Small intestine (tissue), 7 donors: Measurements from ENCODE around the gene CRLF3. TPM values are rescaled to one million over a fixed set of nuclear protein-coding genes. Genes with fewer than 3 reads are reported as not detected.
A peak's percentile ranks its signal among the peaks of the same experiment; 100 is the strongest.

Source experiments
- DNase-seq, 2 donors: peaks; one replicate each; pipeline versions ENCODE4 v3.0.0 to v3.0.0-alpha.2; 2013
- FAIRE-seq: peaks from 2 replicates; lab custom pipeline; 2012; peaks lifted over from hg19 to GRCh38; lab: Jason Lieb, UNC
- H3K27ac ChIP-seq, 3 donors: one replicate each; pipeline ENCODE4 v1.5.1; 2013; ENCODE audit warnings: low read length in 2 of 3, mild to moderate bottlenecking in 2 of 3, control low read depth in 1 of 3, inconsistent platforms in 1 of 3, low read depth in 1 of 3, moderate library complexity in 1 of 3
- H3K27me3 ChIP-seq, 3 donors: one replicate each; pipeline ENCODE4 v1.6.1; 2013; ENCODE audit warnings: low read length in 3 of 3, inconsistent platforms in 1 of 3; ENCODE audit not compliant: control insufficient read depth in 3 of 3, insufficient read depth in 3 of 3
- H3K36me3 ChIP-seq, 3 donors: one replicate each; pipeline ENCODE4 v1.6.1; 2013; ENCODE audit warnings: low read length in 3 of 3, inconsistent platforms in 1 of 3, low read depth in 1 of 3, mild to moderate bottlenecking in 1 of 3, moderate library complexity in 1 of 3; ENCODE audit not compliant: control insufficient read depth in 3 of 3, insufficient read depth in 2 of 3
- H3K4me1 ChIP-seq, 3 donors: one replicate each; pipeline ENCODE4 v1.6.1; 2013; ENCODE audit warnings: low read length in 2 of 3, inconsistent platforms in 1 of 3, low read depth in 1 of 3, mild to moderate bottlenecking in 1 of 3, moderate library complexity in 1 of 3; ENCODE audit not compliant: control insufficient read depth in 3 of 3, insufficient read depth in 2 of 3
- H3K4me3 ChIP-seq, 3 donors: one replicate each; pipeline ENCODE4 v1.5.1; 2013; ENCODE audit warnings: low read length in 3 of 3, control low read depth in 1 of 3, inconsistent platforms in 1 of 3, low read depth in 1 of 3, mild to moderate bottlenecking in 1 of 3, moderate library complexity in 1 of 3
- H3K9me3 ChIP-seq, 2 donors: one replicate each; pipeline ENCODE4 v1.6.1; 2013; ENCODE audit warnings: low read depth in 1 of 2, low read length in 1 of 2; ENCODE audit not compliant: control insufficient read depth in 2 of 2, insufficient read depth in 1 of 2
- WGBS, 3 donors: extraction: QIAGEN DNeasy Blood & Tissue Kit; methylation state at CpG; one replicate each; pipeline ENCODE4 v1.1.7; 2013; 5-methylcytosine and 5-hydroxymethylcytosine counted together
- polyA plus RNA-seq, 4 donors: library from polyadenylated mRNA; stranded (reverse) in 3 of 4; unstranded in 1 of 4; fragments of 200-250 nt in 3 of 4; fragments of 120-200 nt in 1 of 4; gene quantifications; one replicate each; pipeline versions ENCODE4 v1.2.1 to v1.2.3, GENCODE V29; 2013
- donor health status: healthy with polysubstance abuse.
- donor health status: control.
- donor health status: control.
- donor health status: Bipolar disorder and iron deficiency.
- donor health status: healthy.

Gene CRLF3
- polyA plus RNA-seq, 4 donors, result 5.6 to 10.0 (median 5.9) TPM

DNA sequence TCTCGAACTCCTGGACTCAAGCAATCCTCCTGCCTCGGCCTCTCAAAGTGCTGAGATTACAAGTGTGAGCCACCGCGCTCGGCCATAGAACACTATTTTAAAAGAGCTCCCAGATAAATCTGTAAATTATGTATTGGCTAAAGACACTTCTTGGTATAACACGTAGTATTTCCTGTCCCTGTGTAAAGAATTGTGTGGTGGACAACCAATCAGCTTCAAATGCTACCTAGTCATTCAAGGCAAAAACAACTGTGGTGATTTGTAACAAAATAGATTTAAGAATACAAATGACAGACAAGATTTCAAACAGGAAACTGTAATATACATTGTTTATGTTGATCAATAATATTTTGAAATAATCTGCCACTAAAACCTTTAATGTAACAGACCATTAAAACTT, 14.6 kb downstream of the CRLF3 start:
- Histone ChIP-seq H3K36me3 (peaks cover 0 to 11% (median 2%) of the 10 kb centered on the region in 3 donors), H3K4me1 (no peaks in the 10 kb centered on the region), H3K27me3 (no peaks in the 10 kb centered on the region), H3K4me3 (no peak overlapping the region), H3K27ac (peak overlapping the region in 2 of 3 donors; percentile 78 to 95), H3K9me3 (no peaks in the 10 kb centered on the region)
- DNase-seq, result no peak
- WGBS, 3 donors, result 89 to 95% (median 92%) methylated on average over 6 of the region's 6 CpGs
- no peak for FAIRE-seq

DNA sequence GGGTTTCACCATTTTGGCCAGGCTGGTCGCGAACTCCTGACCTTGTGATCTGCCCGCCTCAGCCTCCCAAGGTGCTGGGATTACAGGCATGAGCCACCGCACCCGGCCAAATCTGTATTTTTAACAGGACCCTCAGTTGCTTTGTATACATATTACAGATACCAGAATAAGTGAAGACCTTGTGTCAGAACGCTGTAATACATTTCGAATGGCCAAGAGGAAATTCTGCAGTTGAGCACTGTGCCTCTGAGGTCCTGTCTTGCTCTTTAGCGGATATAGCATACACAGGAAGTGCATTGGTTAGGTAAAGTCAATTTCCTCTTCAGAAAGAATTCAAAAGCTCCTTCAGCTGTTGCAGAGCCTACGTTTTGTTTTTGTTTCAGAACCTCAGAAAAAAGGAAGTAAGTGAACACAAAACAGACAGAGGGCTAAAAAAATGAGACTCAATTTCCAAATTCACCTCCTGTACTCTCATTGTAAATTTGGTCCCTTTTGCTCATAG, 15.7 kb downstream of the CRLF3 start:
- Histone ChIP-seq H3K4me1 (no peaks in the 10 kb centered on the region), H3K27me3 (no peaks in the 10 kb centered on the region), H3K36me3 (peaks cover 0 to 10% (median 2%) of the 10 kb centered on the region in 3 donors), H3K4me3 (no peak overlapping the region), H3K27ac (peak overlapping the region in 1 of 3 donors; percentile 40), H3K9me3 (no peaks in the 10 kb centered on the region)
- no peak for FAIRE-seq
- peak in 1 of 2 donors; percentile 56 for DNase-seq
- 54 to 87% (median 69%) methylated on average over 9 of the region's 9 CpGs for WGBS, 3 donors

DNA sequence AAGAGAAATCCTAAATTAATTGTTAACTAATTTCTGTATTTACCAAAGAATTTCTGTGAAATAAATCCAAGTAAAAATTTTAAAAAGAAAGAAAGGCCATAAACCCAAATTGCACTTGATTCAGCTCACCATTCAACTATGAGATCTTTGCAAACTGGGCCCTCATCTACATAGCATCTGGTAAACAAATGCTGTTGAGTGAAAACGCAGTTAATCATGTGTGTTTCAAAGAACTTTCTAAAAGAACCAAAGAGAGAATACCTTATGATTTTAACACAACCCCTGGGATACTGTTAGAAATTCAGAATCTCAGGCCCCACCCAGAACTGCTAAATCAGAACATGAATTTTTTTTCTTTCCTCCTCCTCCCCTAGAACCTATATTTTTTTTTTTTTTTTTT, 16.6 kb downstream of the CRLF3 start:
- Histone ChIP-seq H3K27ac (no peak overlapping the region), H3K9me3 (no peaks in the 10 kb centered on the region), H3K4me3 (no peak overlapping the region), H3K27me3 (no peaks in the 10 kb centered on the region), H3K4me1 (no peaks in the 10 kb centered on the region), H3K36me3 (peaks cover 2 to 17% (median 7%) of the 10 kb centered on the region in 3 donors)
- DNase-seq, result no peak
- WGBS, 3 donors, result 69 to 93% (median 89%) methylated on average over 1 of the region's 1 CpG
- no peak for FAIRE-seq

DNA sequence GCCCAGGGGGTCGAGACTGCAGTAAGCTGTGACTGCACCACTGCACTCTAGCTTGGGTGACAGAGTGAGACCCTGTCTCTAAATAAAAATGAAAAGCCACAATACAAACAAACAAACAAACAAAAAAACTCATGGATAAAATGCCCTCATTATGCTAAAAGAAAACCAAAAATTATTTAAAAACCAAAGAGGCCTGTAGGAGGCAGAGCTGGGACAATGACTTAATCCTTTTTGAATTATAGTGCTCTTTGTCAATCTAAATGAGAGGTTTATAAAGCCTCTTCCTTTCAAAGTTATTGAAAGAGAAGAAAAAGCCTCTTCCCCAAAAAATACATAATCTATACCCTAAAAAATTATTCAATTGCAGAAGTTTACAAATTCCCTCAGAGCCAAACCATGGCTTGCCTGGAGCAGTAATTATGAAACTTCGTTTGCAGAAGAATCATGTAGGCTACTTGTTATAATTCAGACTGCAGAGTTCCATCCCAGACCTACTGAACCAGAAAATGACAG, 18.5 kb downstream of the CRLF3 start:
- no peak for FAIRE-seq
- WGBS, 3 donors, result 78 to 92% (median 80%) methylated on average over 2 of the region's 2 CpGs
- Histone ChIP-seq H3K9me3 (no peaks in the 10 kb centered on the region), H3K36me3 (peaks cover 3 to 26% (median 14%) of the 10 kb centered on the region in 3 donors), H3K27me3 (no peaks in the 10 kb centered on the region), H3K4me1 (no peaks in the 10 kb centered on the region), H3K4me3 (no peak overlapping the region), H3K27ac (no peak overlapping the region)
- no peak for DNase-seq

DNA sequence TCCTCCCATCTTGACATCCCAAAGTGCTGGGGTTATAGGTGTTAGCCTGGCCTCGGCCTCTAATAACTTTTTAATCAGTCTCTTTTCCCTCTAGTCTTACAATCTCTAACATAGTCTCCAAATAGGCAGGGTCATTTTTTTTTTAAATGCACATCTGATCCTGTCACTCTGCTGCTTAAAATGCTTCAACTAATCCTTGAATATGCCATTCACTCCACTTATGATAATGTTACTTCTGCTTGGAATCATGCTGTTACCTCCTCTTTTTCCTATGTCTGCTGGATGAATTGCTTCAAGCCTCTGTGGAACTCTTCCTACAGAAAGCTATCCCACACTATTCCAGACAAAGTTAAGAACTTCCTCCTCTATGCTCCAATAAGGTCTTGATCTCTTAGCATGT, 22.8 kb downstream of the CRLF3 start:
- no peak overlapping the region for H3K4me3 ChIP-seq
- H3K27me3 ChIP-seq, result no peaks in the 10 kb centered on the region
- H3K4me1 ChIP-seq, result no peaks in the 10 kb centered on the region
- H3K27ac ChIP-seq, result no peak overlapping the region
- DNase-seq (no peak), FAIRE-seq (no peak)
- WGBS, 3 donors, result 90 to 100% (median 95%) methylated on average over 1 of the region's 1 CpG
- no peaks in the 10 kb centered on the region for H3K9me3 ChIP-seq
- H3K36me3 ChIP-seq, result peaks cover 3 to 43% (median 14%) of the 10 kb centered on the region in 3 donors

DNA sequence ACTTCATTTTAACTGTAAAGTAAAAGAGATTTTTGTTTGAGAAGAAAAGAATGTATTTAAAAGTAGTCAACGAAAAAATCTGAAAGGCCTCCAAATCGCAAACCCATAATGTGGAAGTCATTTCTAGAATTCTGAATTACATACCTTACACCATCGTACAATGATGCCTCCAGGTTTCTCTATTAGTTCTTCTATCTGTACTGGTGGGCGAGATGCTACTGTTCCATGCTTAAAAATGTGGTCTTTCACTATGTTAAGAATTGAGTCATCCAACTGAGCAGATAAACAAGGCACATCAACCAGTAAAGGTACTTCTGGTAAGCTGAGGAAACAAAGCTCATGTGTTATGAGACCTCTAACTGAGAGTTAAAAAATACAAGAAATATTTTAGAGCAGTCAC, 28.5 kb downstream of the CRLF3 start:
- Histone ChIP-seq H3K4me1 (no peaks in the 10 kb centered on the region), H3K27ac (no peak overlapping the region), H3K4me3 (no peak overlapping the region), H3K9me3 (no peaks in the 10 kb centered on the region), H3K36me3 (peaks cover 7 to 58% (median 8%) of the 10 kb centered on the region in 3 donors), H3K27me3 (no peaks in the 10 kb centered on the region)
- no peak for FAIRE-seq
- WGBS, 3 donors, result 78 to 86% (median 83%) methylated on average over 4 of the region's 4 CpGs
- DNase-seq, result no peak

DNA sequence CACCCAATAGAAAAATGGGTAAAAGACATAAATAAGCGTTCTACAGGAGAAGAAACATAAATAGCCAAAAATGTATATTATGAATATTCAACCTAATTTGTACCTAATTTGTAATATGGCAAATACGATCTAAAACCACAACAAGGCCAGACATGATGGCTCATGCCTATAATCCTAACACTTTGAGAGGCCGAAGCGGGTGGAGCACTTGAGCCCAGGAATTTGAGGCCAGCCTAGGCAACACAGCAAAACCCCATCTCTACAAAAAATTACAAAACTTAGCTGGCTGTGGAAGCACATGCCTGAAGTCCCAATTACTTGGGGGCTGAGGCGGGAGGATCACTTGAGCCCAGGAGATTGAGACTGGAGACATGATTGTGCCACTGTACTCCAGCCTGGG, 30.1 kb downstream of the CRLF3 start:
- Histone ChIP-seq H3K4me3 (no peak overlapping the region), H3K4me1 (peaks cover 0 to 5% (median 0%) of the 10 kb centered on the region in 3 donors), H3K9me3 (no peaks in the 10 kb centered on the region), H3K36me3 (peaks cover 5 to 52% (median 7%) of the 10 kb centered on the region in 3 donors), H3K27ac (no peak overlapping the region), H3K27me3 (no peaks in the 10 kb centered on the region)
- DNase-seq (no peak), FAIRE-seq (no peak)
- WGBS, 3 donors, result 88 to 97% (median 96%) methylated on average over 5 of the region's 5 CpGs

DNA sequence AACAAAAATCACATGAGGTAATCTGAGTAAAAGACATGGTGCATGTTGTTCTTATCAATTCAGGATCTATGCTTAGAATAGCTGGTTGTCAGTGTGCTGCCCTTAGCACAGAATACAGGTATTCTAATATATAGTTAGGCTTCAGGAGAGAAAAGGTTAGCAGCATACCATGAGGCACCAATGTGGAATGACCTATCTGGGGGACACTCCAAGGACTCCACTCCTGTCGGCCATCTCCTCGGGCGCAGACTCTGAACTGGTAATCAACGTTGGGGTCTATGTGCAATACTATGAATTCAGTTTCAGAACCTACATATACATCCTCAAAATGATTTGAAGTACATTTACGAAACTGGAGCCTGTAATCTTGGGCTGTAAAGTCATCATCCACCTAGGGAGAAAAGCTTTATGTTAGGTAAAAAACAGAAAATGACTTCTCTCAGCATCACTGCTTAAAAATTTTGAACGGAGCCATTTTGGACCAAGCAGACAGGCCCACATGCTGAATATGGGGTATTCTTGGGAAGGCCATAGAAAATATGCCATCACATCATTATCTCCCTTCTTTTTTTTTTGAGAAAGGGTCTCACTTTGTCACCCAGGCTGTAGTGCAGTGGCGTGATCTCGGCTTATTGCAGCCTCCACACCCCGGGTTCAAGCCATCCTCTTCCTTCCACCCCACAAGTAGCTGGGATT, 31.1 kb downstream of the CRLF3 start:
- FAIRE-seq, result no peak
- 90 to 92% (median 91%) methylated on average over 9 of the region's 9 CpGs for WGBS, 3 donors
- Histone ChIP-seq H3K27ac (no peak overlapping the region), H3K4me1 (peaks cover 0 to 5% (median 0%) of the 10 kb centered on the region in 3 donors), H3K27me3 (no peaks in the 10 kb centered on the region), H3K9me3 (no peaks in the 10 kb centered on the region), H3K36me3 (peaks cover 5 to 44% (median 7%) of the 10 kb centered on the region in 3 donors), H3K4me3 (no peak overlapping the region)
- no peak for DNase-seq
